A549 (cell line): ENCODE measurements around the gene MANSC1. TPM values are rescaled to one million over a fixed set of nuclear protein-coding genes. Genes with fewer than 3 reads are reported as not detected.

Experiments
- ATAC-seq, 2 experiments: fragments of 200-7000 bp in 1 of 2; fragments of >200 bp in 1 of 2; cut with Nextera tagmentation in 1 of 2; cut with Tn5 transposase in 1 of 2; 3 replicates each; pipeline versions ENCODE4 v1.8.0 to v1.9.1; 2018 to 2020; ENCODE audit warnings: mild to moderate bottlenecking in 1 of 2, moderate library complexity in 1 of 2
- CTCF ChIA-PET: fragments of 300-600 bp; sonication (Branson Sonifier 250); formaldehyde crosslinking; extraction: SDS; loops from one replicate; lab custom pipeline; 2021; ENCODE audit warnings: antibody characterized with exemption, inconsistent platforms; lab: Yijun Ruan, JAX
- POLR2A ChIA-PET: fragments of 350-600 bp; formaldehyde crosslinking; extraction: SDS; loops from one replicate; lab custom pipeline; 2021; ENCODE audit warnings: antibody characterized with exemption, inconsistent platforms; lab: Yijun Ruan, JAX
- DNase-seq, 2 experiments: peaks; one replicate each; pipeline versions ENCODE4 v3.0.0 to v3.0.0-alpha.2; 2011 to 2016; ENCODE audit warnings: low read depth in 1 of 2, low spot score in 1 of 2
- FAIRE-seq: peaks from 2 replicates; lab custom pipeline; 2011; peaks lifted over from hg19 to GRCh38; lab: Jason Lieb, UNC
- H3K27ac ChIP-seq, 2 experiments: fragments of >200 bp; sonication (Bioruptor Twin); formaldehyde crosslinking; 3 replicates each; pipeline ENCODE4 v1.5.1; 2016 to 2017
- H3K4me1 ChIP-seq: fragments of >200 bp; sonication (Bioruptor Twin); formaldehyde crosslinking; 3 replicates; pipeline ENCODE4 v1.6.1; 2016
- H3K4me2 ChIP-seq: fragments of >200 bp; sonication (Bioruptor Twin); formaldehyde crosslinking; 3 replicates; pipeline ENCODE4 v1.6.1; 2016
- H3K4me3 ChIP-seq: fragments of >200 bp; sonication (Bioruptor Twin); formaldehyde crosslinking; 3 replicates; pipeline ENCODE4 v1.5.1; 2016
- H3K9me3 ChIP-seq: fragments of >200 bp; sonication (Bioruptor Twin); formaldehyde crosslinking; 3 replicates; pipeline ENCODE4 v1.6.1; 2016
- CEBPB ChIP-seq, 2 experiments: fragments of >200 bp in 1 of 2; sonication (Bioruptor Twin) in 1 of 2; formaldehyde crosslinking in 1 of 2; IDR thresholded peaks; 2 replicates each; pipeline ENCODE4 v1.6.1; 2012 to 2016
- EHF ChIP-seq: fragments of 250-450 bp; sonication (Bioruptor Pico); IDR thresholded peaks from 2 replicates; pipeline ENCODE4 v1.5.0; 2020; ENCODE audit warnings: mild to moderate bottlenecking
- ESRRA ChIP-seq: fragments of 150-350 bp; IDR thresholded peaks from 2 replicates; pipeline ENCODE4 v1.6.1; 2014; ENCODE audit warnings: mild to moderate bottlenecking, low read length, borderline replicate concordance
- FOSL2 ChIP-seq, 2 experiments: fragments of 450-650 bp in 1 of 2; fragments of >200 bp in 1 of 2; sonication (Bioruptor Twin) in 1 of 2; formaldehyde crosslinking; IDR thresholded peaks; 2 replicates each; pipeline versions ENCODE4 v1.5.0 to v1.6.1; 2016 to 2020; ENCODE audit warnings: mild to moderate bottlenecking in 1 of 2, moderate library complexity in 1 of 2
- GATA3 ChIP-seq: IDR thresholded peaks from 2 replicates; pipeline ENCODE4 v1.6.1; 2012; ENCODE audit warnings: borderline replicate concordance
- HOXB13 ChIP-seq: fragments of 250-450 bp; sonication (Bioruptor Pico); IDR thresholded peaks from 2 replicates; pipeline ENCODE4 v1.5.0; 2020; ENCODE audit warnings: low read depth, mild to moderate bottlenecking, moderate library complexity
- JUN ChIP-seq, 2 experiments: fragments of >200 bp; sonication (Bioruptor Twin); formaldehyde crosslinking; IDR thresholded peaks; 2 replicates in 1 of 2; 3 replicates in 1 of 2; pipeline ENCODE4 v1.6.1; 2016 to 2017
- KDM1A ChIP-seq: fragments of 200-600 bp; sonication (generic); IDR thresholded peaks from 2 replicates; pipeline ENCODE4 v1.6.1; 2016; ENCODE audit warnings: low read depth, mild to moderate bottlenecking
- MYC ChIP-seq: IDR thresholded peaks from 2 replicates; pipeline ENCODE4 v1.6.1; 2012; ENCODE audit warnings: mild to moderate bottlenecking, inconsistent platforms, low read length, improper control_type of control experiment, borderline replicate concordance
- PHF8 ChIP-seq: fragments of 200-600 bp; sonication (generic); IDR thresholded peaks from 2 replicates; pipeline ENCODE4 v1.6.1; 2016; ENCODE audit warnings: low read depth, mild to moderate bottlenecking, antibody characterized with exemption, moderate library complexity, borderline replicate concordance
- POLR2A ChIP-seq: IDR thresholded peaks from 2 replicates; pipeline ENCODE4 v1.6.1; 2012; ENCODE audit warnings: mild to moderate bottlenecking, low read length
- RAD21 ChIP-seq, 2 experiments: fragments of >200 bp in 1 of 2; sonication (Bioruptor Twin) in 1 of 2; formaldehyde crosslinking in 1 of 2; IDR thresholded peaks in 1 of 2; conservative IDR thresholded peaks in 1 of 2; 2 replicates in 1 of 2; 3 replicates in 1 of 2; pipeline ENCODE4 v1.6.1; 2012 to 2018; ENCODE audit warnings: inconsistent platforms in 1 of 2
- SMC3 ChIP-seq: fragments of >200 bp; sonication (Bioruptor Twin); formaldehyde crosslinking; IDR thresholded peaks from 3 replicates; pipeline ENCODE4 v1.6.1; 2018; ENCODE audit warnings: inconsistent platforms
- WGBS: methylation state at CpG from one replicate; pipeline ENCODE4 v1.1.6; 2017; ENCODE audit errors: missing lambda C conversion rate; 5-methylcytosine and 5-hydroxymethylcytosine counted together
- polyA plus RNA-seq, 4 experiments: library from polyadenylated mRNA; depleted of rRNA in 3 of 4; stranded (reverse); fragments of >200 nt; fragmentation: RNase III in 1 of 4; extraction: RNeasy Plus Mini Kit Qiagen cat#74134 plus additional on column Dnase treatment in 1 of 4; gene quantifications; 2 replicates in 3 of 4; 3 replicates in 1 of 4; pipeline ENCODE4 v1.2.3, GENCODE V29; 2011 to 2017
- TF ChIP-seq, protein P1 (sequence below): IDR thresholded peaks from 2 replicates; pipeline ENCODE4 v1.6.1; 2012
- TF ChIP-seq, protein P2 (sequence below): IDR thresholded peaks from 2 replicates; pipeline ENCODE4 v1.6.1; 2012
- TF ChIP-seq, protein P3 (sequence below): fragments of 200-600 bp; sonication (generic); IDR thresholded peaks from 2 replicates; pipeline ENCODE4 v1.6.1; 2016; ENCODE audit warnings: antibody characterized with exemption, mild to moderate bottlenecking, moderate library complexity
- TF ChIP-seq, protein P4 (sequence below): fragments of >200 bp; sonication (Bioruptor Twin); formaldehyde crosslinking; IDR thresholded peaks from 3 replicates; pipeline ENCODE4 v1.6.1; 2016

The MANSC1 gene
- polyA plus RNA-seq, 2 of the 4 experiments (the other 2 are of a cell fraction), result 3.7 to 3.9 TPM

DNA sequence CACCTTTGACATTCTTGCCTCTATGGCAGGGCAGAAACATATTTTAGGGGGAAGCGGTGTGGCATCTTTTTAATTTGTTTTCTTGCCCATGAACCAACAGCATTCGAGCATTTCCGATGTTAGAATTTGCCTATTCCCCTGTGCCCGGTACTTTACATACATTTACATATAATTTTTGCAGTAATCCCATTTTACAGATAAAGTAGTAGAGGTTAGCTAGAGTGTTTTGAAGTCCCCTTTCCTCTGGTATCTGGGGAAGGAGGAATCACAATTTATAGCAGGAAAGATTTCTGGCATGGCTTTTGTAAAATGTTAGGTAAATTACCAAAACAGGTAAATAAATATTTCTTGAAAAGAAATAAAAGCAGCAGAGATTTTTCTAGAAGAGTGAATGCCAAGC is 8.5 kb upstream of the MANSC1 start:
- peak overlapping the region; percentile 88 to 94 for H3K27ac ChIP-seq
- no peak for ATAC-seq
- TF ChIP-seq, protein P1, sequence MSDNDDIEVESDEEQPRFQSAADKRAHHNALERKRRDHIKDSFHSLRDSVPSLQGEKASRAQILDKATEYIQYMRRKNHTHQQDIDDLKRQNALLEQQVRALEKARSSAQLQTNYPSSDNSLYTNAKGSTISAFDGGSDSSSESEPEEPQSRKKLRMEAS, result no peak
- TF ChIP-seq, protein P2, sequence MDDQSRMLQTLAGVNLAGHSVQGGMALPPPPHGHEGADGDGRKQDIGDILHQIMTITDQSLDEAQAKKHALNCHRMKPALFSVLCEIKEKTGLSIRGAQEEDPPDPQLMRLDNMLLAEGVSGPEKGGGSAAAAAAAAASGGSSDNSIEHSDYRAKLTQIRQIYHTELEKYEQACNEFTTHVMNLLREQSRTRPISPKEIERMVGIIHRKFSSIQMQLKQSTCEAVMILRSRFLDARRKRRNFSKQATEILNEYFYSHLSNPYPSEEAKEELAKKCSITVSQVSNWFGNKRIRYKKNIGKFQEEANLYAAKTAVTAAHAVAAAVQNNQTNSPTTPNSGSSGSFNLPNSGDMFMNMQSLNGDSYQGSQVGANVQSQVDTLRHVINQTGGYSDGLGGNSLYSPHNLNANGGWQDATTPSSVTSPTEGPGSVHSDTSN, result no peak
- no peak for TF ChIP-seq ESRRA
- 0 out of 2 replicates have a peak, but pooled peaks have one; percentile 21 for TF ChIP-seq KDM1A
- no peak for FAIRE-seq
- H3K4me1 ChIP-seq, result peaks cover 12% of the 10 kb centered on the region
- ChIA-PET POLR2A (no interaction called here), CTCF (interaction anchor here (0.8 to 3.2 kb wide), 6 partner anchors 9 to 347 kb away, joined by 3 to 19 read pairs (median 6); no protein-coding TSS in a partner anchor)
- no peaks in the 10 kb centered on the region for H3K9me3 ChIP-seq
- DNase-seq, result no peak
- H3K4me3 ChIP-seq, result no peak overlapping the region; the same call in 1 of the 3 replicates
- peak overlapping the region; percentile 92 for H3K4me2 ChIP-seq
- 92% methylated on average over 4 of the region's 4 CpGs for WGBS

DNA sequence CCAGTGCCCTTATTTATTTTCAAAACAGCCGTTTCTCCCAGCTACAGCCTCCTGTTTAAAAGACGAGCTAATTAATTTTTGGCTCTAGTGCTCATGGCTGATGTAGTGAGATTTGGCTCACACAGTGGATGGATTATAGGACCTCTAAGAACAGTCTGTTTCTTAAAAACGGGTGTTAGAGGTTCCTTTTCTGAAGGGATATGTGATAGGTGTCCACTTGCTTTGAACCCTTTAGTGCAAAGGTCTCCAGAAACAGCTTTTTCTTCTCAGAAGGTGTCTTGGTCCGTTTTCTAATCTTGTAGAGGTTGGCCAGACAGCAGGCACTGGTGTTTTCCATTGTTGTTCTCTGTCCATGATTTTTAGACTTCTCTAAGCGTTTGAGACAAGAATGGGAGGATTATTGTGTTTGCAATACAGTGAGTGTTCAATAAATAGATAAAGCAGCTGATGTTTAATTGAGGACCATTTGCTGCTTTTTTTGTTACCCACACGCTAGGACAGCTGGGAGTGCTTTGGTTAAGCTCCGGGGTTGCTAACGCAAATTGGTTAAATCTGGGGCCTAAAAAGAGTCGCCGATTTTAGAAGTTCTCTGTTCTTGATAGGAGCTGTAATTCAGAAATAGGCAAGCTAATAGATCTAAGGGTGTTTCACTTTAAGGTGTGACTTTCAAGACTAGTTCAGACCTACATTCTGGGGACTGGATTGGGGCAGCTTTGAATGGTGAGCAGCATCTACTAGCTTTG is 7.8 kb upstream of the MANSC1 start:
- ATAC-seq, result no peak; a peak in 3 of 6 replicates
- FAIRE-seq, result no peak
- WGBS, result 43% methylated on average over 10 of the region's 10 CpGs

DNA sequence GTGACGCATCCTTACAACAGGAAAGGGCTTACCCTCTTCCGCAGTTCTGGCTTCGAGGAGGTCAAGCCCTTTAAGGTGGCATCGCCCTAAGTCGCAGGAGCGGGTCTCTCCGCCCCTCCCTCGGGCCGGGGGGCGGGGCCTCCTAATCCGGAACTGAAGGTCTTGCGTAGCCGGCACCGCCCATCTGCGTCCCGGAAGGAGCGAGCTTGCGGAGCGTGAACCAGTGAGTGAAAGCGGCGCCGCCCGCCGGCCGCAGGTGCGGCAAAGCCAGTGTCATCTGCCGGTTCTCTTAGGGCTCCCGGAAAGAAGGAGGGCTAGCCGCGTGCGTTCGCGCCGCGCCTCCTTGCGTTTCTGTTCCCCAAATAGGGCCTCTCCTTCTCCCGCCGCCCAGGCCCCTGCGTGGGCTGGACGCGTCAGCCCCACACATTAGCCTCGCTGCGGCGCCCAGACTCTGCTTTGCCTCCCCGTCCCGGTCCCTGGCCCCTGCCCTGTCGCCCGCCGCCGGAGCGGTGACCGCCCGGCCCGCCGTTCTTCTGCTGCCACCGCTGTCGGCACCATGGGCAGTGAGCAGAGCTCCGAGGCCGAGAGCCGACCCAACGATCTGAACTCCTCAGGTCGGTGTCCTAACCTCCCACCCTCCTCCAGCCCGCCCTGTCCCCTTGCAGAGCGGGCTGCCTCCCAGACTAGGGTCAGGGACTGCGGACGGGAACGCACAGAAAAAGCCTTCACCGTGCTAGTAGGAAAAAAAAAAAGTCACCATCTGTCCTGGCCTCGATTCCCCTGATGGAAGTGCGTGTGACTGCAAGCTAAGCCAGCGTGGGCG is 7.1 kb upstream of the MANSC1 start, which contains the start of gene BORCS5:
Gene BORCS5, plus strand, starts transcription at position 183 of the 823 bp plus-strand sequence. Its CDS starts 374 bp downstream, at position 557.
- DNase-seq, result peak; percentile 87 to 98
- ChIA-PET POLR2A (interaction anchor here (0.6 to 1.6 kb wide), 12 partner anchors 8 to 1784 kb away, joined by 3 to 6 read pairs (median 4); partner anchors contain the start of genes CREBL2 and LRP6), CTCF (interaction anchor here (0.6 to 3.2 kb wide), 20 partner anchors 10 to 349 kb away, joined by 3 to 19 read pairs (median 4); no protein-coding TSS in a partner anchor)
- WGBS, result under 1% methylated on average over 51 of the region's 72 CpGs
- Histone ChIP-seq H3K9me3 (no peaks in the 10 kb centered on the region), H3K4me3 (peak within 1 kb of the TSS; percentile 73), H3K27ac (peak within 1 kb of the TSS; percentile 88 to 94), H3K4me2 (peak within 1 kb of the TSS; percentile 92), H3K4me1 (peaks cover 12% of the 10 kb centered on the region)
- peak; percentile 36 for FAIRE-seq
- ATAC-seq, result peak; percentile 98
- TF ChIP-seq GATA3 (no peak), JUN (IDR thresholded peaks at IDR 0.05) (peak; percentile 79 to 90; a peak in 4 of 5 replicates), POLR2A (peak; percentile 97), PHF8 (peak; percentile 72), MYC (peak; percentile 57; the same call in 1 of the 2 replicates), EHF (CRISPR knock-in tag) (no peak), CEBPB (IDR thresholded peaks at IDR 0.05) (0 out of 4 replicates have a peak, but pooled peaks of 1 of the 2 experiments have one; percentile 29), RAD21 (conservative IDR thresholded peaks at IDR 0.05 in 1 of 2, IDR thresholded peaks at IDR 0.05 in 1 of 2) (peak; percentile 35 to 48; a peak in 4 of 5 replicates), ESRRA (no peak), SMC3 (peak; percentile 57), FOSL2 (IDR thresholded peaks at IDR 0.05) (no peak), FOSL2 (CRISPR knock-in tag; IDR thresholded peaks at IDR 0.05) (peak; percentile 21; the same call in 1 of the 2 replicates)
- TF ChIP-seq, protein P3, sequence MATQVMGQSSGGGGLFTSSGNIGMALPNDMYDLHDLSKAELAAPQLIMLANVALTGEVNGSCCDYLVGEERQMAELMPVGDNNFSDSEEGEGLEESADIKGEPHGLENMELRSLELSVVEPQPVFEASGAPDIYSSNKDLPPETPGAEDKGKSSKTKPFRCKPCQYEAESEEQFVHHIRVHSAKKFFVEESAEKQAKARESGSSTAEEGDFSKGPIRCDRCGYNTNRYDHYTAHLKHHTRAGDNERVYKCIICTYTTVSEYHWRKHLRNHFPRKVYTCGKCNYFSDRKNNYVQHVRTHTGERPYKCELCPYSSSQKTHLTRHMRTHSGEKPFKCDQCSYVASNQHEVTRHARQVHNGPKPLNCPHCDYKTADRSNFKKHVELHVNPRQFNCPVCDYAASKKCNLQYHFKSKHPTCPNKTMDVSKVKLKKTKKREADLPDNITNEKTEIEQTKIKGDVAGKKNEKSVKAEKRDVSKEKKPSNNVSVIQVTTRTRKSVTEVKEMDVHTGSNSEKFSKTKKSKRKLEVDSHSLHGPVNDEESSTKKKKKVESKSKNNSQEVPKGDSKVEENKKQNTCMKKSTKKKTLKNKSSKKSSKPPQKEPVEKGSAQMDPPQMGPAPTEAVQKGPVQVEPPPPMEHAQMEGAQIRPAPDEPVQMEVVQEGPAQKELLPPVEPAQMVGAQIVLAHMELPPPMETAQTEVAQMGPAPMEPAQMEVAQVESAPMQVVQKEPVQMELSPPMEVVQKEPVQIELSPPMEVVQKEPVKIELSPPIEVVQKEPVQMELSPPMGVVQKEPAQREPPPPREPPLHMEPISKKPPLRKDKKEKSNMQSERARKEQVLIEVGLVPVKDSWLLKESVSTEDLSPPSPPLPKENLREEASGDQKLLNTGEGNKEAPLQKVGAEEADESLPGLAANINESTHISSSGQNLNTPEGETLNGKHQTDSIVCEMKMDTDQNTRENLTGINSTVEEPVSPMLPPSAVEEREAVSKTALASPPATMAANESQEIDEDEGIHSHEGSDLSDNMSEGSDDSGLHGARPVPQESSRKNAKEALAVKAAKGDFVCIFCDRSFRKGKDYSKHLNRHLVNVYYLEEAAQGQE, result no peak
- TF ChIP-seq, protein P1, result peak; percentile 84
- TF ChIP-seq, protein P2, result 0 out of 2 replicates have a peak, but pooled peaks have one; percentile 42
- TF ChIP-seq, protein P4, sequence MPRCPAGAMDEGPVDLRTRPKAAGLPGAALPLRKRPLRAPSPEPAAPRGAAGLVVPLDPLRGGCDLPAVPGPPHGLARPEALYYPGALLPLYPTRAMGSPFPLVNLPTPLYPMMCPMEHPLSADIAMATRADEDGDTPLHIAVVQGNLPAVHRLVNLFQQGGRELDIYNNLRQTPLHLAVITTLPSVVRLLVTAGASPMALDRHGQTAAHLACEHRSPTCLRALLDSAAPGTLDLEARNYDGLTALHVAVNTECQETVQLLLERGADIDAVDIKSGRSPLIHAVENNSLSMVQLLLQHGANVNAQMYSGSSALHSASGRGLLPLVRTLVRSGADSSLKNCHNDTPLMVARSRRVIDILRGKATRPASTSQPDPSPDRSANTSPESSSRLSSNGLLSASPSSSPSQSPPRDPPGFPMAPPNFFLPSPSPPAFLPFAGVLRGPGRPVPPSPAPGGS, result peak; percentile 92

More for the DNA sequence above, 7.8 kb upstream of the MANSC1 start:
- ChIA-PET POLR2A (interaction anchor here (0.6 to 1.6 kb wide), 6 partner anchors 16 to 379 kb away, joined by 3 to 6 read pairs (median 4); partner anchors contain the start of genes CREBL2 and LRP6), CTCF (interaction anchor here (0.6 to 3.2 kb wide), 18 partner anchors 9 to 348 kb away, joined by 3 to 19 read pairs (median 4); no protein-coding TSS in a partner anchor)
- no peaks in the 10 kb centered on the region for H3K9me3 ChIP-seq
- no peak for DNase-seq
- H3K4me2 ChIP-seq, result peak overlapping the region; percentile 92
- peak overlapping the region; percentile 88 to 94 for H3K27ac ChIP-seq
- peaks cover 12% of the 10 kb centered on the region for H3K4me1 ChIP-seq
- peak overlapping the region; percentile 73 for H3K4me3 ChIP-seq
- TF ChIP-seq CEBPB (IDR thresholded peaks at IDR 0.05), result no peak
- TF ChIP-seq HOXB13, result 0 out of 2 replicates have a peak, but pooled peaks have one; percentile 31
